ENCODE results near the gene CIDEA.
A peak's percentile ranks its signal among the peaks of the same experiment; 100 is the strongest.
"Not testable (repeated sequence)": the region's sequence is repeated elsewhere in the genome, so short reads cannot be mapped to it uniquely, and the experiment has no call there.

The CIDEA gene, protein sequence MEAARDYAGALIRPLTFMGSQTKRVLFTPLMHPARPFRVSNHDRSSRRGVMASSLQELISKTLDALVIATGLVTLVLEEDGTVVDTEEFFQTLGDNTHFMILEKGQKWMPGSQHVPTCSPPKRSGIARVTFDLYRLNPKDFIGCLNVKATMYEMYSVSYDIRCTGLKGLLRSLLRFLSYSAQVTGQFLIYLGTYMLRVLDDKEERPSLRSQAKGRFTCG

DNA sequence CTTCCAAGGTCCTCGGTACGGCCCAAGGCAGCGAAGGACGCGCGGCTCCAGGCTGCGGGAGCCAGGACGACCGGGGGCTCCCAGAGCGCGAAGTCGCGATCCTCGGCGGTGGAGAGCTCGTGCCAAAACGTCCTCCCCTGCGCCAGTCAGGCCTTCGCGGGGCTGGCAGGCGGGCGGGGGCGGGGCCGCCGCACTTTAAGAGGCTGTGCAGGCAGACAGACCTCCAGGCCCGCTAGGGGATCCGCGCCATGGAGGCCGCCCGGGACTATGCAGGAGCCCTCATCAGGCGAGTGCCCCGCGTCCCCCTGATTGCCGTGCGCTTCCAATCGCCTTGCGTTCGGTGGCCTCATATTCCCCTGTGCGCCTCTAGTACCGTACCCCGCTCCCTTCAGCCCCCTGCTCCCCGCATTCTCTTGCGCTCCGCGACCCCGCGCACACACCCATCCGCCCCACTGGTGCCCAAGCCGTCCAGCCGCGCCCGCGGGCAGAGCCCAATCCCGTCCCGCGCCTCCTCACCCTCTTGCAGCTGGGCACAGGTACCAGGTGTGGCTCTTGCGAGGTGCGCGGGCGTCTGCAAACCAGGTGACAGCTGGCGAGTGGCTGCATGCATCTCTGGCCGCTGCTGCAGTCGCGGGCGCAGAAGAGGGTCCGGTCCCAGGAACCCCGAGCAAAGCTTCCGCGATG, at the start of gene CIDEA:
Gene CIDEA (plus strand): TSS at position 226 of the 684 bp plus-strand sequence. CDS start 23 bp downstream, at position 249.
- DNase-seq = no peak

GRCh38 chr18:12208296-12209153, 45.6 kb upstream of the CIDEA start:
- DNase-seq = not testable (repeated sequence)

- not testable (repeated sequence) for DNase-seq
These were observed 41.9 kb upstream of the CIDEA start for GRCh38 chr18:12212308-12212707.

DNA sequence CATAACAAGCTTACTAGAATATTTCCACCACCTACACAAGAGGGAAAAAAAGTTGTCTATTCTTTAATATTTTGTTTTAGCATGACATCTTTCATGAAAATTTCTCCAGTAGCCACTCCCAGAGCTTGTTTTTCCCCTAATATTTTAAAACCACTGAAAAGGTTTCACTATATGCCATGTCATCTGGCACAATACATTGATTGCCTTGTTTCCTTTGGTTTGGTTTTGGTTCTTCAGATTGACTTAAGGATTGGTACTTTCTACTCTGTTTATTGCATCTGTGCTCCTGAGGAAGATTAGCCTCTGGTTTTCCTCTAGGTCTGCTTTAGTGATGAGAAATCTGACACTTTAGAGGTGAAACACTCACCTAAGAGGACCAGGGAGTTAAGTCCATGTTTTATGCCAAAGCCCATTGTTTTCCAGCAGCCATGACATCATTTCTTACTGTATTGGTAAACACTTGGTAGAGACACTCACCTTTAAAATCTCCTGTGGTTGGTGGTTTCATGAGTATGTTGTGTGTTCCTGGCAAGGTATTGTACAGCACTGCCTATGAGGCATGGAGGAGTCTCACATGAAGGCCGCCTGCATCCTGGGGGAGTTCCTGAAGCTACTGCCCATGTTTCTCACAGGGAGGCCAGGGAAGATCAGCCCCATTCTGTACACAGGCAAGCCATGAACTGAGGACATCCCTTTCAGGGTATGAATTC, 39.7 kb upstream of the CIDEA start:
- DNase-seq = not testable (repeated sequence)

DNA sequence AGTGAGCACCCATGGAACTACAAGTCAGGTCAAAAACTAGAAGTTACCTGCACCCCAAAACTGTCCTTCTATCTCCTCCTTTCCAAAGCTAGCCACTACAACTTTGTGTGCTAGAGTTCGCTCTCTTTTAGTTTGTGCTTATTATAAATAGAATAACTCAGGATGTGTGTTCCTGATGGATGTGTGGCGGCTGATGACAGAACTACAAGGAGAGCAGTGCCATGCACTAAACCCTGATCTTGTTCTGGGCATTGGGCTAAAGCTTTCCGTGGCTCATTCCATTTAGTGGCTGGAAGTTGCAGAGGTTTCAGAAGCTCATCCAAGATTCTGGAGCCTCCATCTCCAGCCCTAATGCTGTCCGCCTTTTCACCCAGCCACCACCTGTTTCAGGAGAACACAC, 37.7 kb upstream of the CIDEA start:
- DNase-seq = not testable (repeated sequence)

DNA sequence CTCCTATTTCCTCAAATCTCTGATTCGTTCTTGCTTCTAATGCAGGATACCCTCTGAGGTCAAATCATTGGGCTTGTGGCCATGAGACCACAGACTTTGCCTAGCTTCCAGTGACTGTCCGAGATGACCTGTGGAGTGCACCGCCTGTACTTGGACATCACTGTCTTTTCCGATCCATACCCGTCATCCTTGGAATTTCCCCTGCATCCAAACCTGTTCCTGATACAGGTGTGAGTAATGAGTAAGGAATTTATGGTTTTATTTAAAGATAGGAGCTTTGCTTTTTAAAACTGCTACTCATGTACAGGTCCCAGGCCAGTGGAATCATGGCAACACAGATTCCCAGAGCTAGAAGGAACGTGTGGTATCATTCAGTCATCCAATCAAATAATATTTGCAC, 35.6 kb upstream of the CIDEA start:
- DNase-seq = not testable (repeated sequence)

DNA sequence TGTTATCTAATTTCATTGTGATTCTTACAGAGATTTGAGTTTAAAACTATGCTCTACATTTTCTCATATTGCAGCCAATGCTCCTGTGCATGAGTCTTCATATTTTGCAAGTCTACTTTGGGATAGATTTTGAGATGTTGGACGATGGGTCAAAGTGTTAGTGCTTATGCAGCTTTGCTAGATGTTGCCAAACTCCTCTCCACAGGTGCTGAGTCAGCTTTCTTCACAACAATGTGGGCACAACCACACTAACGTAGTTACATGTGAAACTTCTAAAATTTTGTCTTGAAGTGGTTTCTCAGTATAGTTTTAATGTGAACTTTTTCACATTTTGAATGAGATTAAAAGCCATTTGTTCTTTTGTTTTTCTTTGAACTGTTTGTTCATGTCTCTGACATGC, 32.1 kb upstream of the CIDEA start:
- not testable (repeated sequence) for DNase-seq

DNA sequence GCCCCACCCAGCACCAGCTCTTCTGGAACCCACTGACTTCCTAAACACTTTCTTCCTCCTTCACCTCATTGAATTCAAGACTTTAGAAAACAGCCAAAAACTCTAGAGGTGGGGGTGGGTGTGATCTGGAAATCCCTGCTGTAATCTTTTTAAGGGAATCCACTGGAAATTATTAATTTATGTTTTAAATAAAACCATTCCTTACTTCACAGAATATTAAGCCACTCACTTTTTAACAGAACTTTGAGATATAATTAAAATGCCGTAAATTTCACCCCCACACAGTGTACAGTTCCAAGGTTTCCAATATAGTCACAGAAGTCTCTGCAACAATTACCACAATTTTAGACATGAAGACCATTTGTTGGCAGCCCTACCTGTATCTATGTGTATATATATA, 30.8 kb upstream of the CIDEA start:
- not testable (repeated sequence) for DNase-seq

GRCh38 chr18:12226807-12227206, 27.4 kb upstream of the CIDEA start:
- DNase-seq = not testable (repeated sequence)

- DNase-seq = not testable (repeated sequence)
These were observed 26.6 kb upstream of the CIDEA start for GRCh38 chr18:12227399-12228186.

DNA sequence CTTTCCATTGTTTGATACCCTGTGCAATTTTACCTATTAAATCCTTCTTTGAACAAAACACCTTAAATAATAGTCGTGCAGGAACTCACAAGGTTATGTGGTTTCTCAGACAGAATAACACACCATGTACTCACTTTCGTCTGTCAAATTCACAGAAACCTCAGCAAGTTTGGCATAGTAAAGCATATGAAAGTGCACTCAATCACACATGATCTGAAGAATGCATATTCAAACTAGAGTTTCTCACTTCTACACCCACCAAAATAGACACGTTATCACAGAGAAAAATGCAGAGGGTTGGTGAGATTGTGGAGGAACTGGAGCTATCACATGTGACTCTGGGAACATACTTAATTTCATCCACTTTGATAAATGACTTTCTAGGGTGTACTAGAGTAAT, 25.9 kb upstream of the CIDEA start:
- DNase-seq = not testable (repeated sequence)

DNA sequence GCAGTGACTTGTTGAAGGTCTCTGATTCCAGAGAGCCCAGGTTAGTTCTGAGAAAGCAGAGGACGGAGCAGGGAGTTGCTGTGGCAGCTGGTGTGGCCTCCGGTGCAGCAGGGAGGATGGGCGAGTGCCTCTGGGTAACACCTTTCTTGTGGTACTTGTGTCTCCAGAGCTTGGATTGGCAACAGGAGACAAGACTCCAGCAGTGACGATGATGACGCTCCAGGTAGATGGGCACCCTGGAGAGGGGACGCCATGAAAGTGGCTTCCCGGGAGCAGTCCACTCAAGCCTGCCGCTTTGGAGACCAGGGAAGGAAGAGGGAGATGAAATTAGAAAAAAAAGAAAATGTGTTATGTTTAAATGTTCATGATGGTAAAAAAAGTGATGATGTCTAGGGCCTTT, 23.6 kb upstream of the CIDEA start:
- DNase-seq = not testable (repeated sequence)

DNA sequence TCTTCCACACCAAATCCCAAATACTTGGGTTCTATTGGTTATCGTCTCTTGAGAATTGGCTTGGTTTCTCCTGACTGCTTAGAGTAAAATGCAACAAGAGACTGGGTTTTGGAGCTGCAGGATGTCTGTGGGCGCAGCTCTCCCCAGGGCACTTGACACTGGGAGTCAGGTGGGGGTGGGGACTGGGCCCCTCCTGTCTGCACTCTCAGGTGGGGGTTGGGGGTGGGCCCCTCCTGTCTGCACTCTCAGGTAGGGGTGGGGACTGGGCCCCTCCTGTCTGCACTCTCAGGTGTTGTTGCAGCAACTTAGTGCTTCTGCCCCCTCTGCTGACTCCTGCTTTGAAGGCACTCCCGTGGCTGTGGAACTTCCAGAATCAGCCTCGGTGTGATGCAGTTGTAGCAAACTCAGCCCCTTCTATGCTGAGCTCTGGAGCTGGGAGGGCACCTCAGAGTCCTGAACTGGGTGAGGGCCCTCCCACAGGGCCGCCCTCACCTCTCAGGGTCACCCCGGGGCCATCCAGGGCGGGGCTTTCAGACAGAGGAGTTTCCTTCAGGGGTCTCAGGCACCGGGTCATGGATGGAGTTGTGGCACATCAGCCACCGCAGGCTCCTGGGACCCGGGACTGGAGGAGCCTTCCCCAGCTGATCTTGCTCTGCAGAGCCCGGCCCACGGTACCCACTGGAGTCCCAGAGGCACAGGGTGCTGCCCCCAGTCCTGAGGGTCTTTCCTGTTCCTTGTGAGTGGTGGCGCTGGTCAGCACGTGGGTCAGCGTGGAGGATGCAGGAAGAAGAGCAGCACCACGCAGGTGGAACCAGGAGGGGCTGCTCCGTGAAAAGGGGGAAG, 22.9 kb upstream of the CIDEA start:
- DNase-seq = no peak

GRCh38 chr18:12231986-12232385, 22.2 kb upstream of the CIDEA start:
- no peak for DNase-seq

DNA sequence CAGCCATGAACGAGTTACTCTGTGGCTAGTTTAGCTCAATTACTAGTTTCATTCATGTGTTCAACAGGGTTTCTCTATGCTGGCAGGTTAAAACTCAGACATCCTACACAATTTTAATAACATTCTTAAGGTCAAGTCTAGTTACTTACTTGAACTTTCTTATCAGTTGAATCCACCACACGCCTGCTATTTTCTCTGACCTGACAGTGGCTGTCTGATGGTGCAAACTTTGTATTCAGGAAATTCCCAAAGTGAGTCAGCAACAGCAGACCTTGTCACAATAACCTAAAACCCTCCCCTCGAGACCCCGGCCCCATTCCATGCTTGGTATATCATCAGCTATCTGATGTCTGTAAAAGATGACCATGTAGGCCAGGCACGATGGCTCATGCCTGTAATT, 20.8 kb upstream of the CIDEA start:
- DNase-seq = no peak

DNA sequence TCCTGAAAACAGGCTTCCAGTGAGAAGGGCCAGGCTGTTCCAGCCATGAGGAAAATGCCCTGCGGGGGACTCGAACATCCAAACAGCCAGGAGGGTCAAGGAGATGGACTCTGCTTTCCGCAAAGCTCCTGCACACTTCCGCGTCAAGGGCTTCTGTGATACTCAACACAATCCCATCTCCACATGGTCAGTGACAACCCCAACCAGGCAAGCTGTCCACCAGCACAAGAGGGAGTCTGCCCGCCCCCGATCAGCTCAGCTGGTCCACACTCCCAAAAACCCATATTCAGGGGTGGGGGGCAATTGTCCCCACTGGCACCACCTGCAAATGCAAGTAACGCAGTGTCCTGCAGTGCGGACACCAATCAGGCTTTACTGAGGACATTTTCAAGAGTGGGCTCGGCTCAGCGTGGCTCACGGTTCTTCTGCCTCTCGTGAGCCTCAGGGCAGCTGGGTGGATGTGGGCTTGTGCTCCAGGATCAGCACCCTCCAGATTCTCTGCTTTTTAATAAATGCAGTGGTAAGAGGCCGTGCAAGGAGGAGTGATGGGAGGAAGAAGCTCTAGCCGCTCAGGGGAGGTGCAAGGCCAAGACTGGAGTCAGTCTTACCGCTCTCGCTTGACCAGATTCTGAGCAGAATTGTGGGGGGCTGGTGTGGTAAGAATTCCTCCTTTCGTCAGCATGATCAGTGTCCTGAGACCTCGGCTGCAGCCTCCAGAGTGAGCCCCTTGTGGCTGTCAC, 19.5 kb upstream of the CIDEA start:
- DNase-seq = no peak

DNA sequence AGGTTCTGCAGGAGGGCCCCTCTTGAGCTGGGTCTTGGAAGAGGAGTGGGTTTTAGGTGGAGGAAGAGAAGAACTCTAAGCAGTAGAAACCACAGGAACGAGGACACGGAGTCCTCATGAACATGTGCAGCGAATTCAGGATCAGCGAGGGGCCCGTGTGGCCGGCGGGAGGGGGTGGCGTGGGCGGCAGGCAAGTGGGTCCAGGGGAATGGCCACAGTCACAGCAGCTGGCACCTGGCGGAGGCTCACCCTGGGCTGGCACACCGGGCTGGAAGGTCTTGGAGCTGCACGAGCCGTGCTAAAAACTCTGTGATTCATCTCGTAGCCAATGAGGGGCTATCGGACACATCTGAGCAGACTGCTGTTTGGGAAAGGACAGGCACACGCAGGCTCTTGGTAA, 18.0 kb upstream of the CIDEA start:
- no peak for DNase-seq

GRCh38 chr18:12236934-12237832, 17.0 kb upstream of the CIDEA start:
- peak; percentile 57 for DNase-seq

GRCh38 chr18:12238826-12239225, 15.3 kb upstream of the CIDEA start:
- no peak for DNase-seq

Measured in activated CD4-positive, alpha-beta T cell treated with anti-CD3 and anti-CD28 coated beads, Interleukin-2, amount 50 U/mL, for 1 hour (primary cell).